HG03095 (cell line): ENCODE results near the gene CHRND.

Experiments used
- ATAC-seq: cut with Tn5 transposase; IDR thresholded peaks from one replicate; pipeline ENCODE4 v1.9.1; 2021; ENCODE audit warnings: moderate library complexity; ENCODE audit not compliant: unreplicated experiment

The CHRND gene

DNA sequence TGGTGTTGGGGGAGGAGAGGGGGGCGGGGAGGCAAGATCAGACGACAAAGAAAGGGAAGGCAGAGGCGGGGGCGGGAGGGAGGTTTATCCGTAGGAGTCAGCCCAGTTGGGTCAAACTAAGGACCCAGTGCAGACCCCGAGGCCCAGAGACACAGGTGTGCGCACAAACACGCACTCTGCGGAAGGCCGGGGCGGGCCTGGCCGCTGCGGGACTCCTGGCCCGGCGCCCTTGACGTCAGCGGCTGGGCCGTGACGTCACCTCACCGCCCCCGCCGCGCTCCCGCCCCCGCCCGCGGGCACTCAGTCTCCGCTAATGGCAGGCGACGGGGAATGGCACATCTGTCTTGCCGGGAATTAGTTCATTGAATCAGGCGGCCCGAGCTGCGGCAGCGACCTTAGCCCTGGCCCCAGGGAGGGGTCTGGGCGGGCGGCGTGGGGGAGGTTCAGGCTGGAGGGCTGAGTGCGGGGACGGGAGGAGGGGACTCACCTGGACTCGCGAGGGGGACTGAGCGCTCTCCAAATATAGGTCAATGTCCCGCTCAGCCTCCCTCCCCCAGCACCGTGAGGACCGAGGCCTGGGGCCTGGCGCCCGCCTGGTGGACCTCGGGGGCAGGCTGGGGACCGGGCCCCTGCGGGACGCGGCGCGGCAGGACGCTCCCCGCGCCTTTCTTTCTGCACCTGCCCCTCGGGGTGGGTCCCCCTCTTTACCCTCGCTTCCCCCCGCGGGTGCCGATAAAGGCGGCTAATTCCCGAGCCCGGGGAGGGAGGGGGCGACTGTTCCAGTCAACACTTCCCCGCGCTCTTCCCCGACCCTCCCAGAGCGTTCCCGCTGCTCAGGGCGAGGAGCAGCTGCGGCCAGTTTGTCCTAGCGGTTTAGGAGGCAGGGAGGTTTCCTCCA, 22.8 kb upstream of the CHRND start:
- ATAC-seq, result no peak

DNA sequence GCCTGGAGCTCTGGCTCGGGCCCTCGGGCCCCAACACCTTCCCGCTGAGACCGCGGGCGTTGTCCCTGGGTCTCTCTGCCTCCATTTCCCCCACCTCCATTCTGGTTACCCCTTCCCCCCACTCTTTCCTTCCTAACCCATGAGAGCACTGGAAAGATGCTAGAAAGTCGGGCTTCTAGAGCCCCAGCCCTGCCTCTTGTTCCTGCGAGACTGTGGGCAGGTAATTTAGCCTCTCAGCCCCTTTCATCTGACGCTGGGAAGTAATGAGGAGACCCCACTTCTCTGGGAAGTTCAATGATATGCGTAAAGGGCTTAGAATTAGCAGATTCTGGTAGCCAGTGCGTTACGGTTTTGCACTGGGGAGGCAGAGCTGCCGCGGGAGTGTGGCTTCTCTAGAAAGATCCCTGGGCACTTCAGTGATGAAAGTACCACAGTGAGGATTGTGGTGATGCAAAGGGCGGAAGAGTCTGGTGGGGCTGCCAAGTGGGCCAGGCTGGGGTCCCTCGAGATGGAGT, 22.1 kb upstream of the CHRND start:
- no peak for ATAC-seq

DNA sequence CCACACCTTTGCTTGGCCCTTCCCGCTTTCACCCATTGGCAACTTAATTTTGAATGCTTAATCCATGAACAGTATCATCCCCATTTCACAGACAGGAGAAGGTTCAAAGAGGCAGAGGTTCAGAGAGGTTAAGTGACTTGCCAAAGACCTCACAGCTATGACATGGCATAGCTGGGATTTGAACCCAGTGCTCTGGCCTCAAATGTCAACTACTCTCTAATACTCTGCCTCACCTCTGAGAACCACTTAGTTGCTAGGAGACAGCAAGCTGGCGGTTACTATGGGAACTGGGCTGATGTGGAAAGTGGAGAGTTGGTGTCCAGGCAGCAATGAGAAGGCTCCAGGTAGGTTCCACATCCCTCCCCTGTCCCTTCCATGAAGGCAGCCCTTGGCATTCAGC, 21.5 kb upstream of the CHRND start:
- ATAC-seq, result no peak

DNA sequence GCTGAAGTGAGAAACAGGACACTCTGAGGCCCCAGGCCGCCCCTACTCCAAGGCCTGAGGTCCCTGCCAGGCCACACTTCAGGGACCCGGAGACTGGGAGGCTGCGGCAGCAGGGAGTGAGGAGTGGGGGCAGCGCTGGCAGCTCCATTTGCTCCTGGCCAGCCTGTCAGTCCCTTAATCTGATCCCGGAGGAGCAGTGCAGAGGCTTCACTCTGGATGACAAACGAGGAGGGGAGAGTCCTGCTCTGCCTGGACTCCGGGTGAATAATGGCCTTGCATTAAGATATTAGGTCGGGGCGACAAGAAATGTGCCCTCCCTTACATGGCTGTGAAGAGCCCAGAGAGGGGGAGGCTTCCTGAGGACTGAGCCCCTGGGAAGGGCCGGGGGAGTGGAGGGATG, 20.1 kb upstream of the CHRND start:
- no peak for ATAC-seq

DNA sequence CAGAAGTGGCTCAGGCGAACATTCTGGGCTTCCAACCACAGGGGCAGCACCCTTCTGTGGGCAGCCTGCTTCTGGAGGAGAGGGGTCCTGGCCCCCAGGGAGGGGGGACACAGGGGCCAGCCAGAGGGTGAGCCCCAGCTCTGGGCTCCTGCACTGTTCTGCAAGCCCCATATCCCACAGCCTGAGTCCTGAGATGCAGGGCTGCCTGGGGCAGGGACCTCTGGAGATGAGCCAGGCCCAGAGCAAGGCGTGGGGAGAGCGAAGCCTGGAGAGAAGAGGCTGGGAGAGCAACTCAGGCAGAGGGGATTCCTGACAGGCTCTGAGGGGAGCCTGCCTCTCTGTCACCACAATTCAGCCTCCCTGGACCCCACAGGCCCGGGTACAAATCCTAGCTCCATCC, 19.3 kb upstream of the CHRND start:
- no peak for ATAC-seq

DNA sequence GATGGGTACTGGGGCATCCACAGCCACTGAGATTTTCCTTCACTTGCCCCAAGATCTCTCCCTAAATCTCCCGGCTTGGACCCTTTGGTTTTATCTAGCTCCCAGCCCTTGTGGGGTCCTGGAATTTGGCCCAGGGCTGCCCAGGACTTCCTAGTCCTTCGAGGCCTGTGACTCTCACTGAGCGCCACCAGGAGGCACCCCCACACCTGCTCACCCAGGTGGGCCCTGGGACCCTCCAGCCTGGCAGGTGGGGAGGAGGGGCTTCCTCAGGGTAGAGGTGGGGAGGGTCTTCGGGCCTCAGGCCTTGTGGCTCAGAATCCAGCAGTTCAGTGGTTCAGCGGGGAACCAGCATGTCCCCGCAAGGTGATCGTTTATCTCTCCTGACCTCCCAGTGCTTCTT, 17.7 kb upstream of the CHRND start:
- no peak for ATAC-seq

DNA sequence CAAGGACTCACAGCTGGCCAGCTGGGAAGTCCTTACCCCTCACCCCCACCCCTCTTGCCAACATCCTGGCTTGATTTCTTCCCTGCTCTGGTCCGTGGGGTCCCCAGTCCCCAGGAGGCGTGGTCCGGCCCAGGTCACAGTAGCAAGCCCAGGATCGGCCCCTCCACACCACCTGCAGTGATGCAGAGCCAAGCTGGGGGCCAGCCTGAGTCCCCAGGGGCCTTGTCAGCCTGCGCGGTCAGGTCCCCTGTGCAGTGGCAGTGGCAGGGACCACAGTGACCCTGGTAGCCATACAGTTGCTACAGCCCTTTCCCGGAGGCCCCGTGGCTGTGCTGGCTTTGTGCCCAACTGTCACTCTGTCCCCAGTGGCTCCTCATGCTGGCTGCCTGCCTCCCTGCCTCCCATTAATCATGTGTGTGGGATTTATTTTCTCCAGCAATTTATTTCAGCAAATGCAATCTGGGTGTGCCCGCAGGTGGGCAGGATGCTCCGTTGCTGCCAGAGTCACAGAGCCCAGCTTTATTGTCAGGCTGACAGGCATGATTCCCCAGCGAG, 14.5 kb upstream of the CHRND start:
- no peak for ATAC-seq

DNA sequence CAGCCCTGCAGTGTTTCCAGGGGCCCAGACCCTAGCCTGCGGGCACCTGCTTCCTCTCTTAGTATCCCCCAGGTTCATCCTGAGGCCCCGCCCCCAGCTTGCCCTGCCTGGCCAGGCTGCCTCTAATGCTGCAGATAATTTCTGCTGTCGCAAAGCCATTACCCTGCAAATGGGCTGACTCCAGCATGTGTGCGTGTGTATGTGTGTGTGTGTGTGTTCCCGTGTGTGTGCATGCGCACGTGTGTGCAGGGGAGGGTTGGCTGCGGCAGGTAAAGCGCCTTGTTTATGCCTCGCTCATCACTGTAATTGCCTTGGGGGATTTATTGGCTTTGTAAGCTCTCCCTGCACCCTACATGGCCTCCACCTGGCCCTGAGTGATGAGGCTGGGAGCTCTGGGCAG, 13.4 kb upstream of the CHRND start:
- no peak for ATAC-seq

DNA sequence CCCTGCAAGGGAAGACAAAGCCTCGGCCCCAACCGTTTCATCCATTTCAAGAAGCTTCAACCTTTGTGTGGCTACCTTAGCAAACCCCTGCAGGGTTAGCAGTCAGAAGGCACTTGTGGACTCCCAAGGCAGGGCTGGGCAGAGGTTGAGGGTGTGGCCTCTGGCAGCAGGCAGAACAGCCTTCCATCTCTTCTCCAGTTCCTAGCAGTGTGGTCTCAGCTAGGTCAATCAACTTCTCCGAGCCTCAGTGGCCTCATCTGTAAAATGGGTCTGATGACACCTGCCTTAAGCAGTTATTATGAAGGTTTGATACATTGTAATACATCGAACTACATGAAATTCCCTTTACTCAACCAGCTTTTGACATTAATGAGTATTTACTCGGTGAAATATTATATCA, 12.6 kb upstream of the CHRND start:
- ATAC-seq, result no peak

DNA sequence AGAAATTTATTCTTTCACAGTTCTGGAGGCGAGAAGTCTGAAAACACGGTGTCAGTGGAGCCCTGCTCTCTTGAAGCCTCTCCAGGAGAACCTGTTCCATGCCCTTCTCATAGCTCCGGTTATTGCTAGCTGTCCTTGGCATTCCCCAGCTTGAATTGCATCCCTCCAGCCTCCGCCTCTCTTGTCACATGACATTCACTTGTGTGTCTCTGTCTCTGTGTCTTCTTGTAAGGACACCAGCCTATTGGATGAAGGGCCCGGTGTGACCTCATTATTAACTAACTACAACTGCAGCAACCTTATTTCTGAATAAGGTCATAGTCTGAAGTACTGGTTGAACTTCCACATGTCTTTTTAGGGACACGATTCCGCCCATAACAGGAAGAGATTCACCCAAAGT, 10.3 kb upstream of the CHRND start:
- ATAC-seq, result no peak

DNA sequence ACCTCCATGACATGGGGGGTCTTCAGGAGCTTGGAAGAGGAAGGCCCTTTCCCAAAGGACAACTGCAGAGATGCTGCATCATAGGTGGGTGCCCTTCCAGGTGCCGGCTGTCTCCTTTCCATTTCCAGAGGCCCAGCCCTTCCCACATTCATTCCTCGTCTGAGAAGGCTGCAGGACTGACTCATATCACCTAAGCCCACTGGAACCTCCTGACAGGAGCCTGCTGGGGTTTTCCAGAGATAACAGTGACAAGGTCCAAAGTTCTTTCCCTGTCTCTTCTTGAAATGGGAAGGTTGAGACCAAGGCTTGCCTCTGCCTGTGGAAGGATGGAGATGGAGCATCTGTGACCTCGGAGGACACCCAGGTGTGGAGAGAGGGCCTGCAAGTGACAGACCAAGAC, 9.4 kb upstream of the CHRND start:
- no peak for ATAC-seq

DNA sequence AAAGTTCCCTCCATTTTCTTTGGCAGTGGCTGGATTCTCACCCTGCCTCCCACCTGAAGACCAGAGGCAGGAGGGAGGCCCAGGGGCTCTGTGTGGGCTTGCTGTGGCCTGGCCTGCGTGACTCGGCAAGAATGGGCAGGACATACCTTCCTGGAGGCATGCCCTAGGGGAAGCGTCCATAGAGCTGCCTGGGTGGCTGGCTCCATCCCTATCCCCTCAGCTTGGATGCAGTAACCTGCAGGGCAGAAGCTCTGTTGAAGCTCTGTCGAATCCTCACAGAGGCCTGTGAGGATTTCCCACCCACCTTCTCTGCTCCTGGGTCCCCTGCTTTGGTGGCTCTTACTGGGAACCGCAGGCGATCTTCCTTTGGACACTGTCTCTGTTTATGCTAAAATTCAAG, 7.1 kb upstream of the CHRND start:
- ATAC-seq, result no peak

DNA sequence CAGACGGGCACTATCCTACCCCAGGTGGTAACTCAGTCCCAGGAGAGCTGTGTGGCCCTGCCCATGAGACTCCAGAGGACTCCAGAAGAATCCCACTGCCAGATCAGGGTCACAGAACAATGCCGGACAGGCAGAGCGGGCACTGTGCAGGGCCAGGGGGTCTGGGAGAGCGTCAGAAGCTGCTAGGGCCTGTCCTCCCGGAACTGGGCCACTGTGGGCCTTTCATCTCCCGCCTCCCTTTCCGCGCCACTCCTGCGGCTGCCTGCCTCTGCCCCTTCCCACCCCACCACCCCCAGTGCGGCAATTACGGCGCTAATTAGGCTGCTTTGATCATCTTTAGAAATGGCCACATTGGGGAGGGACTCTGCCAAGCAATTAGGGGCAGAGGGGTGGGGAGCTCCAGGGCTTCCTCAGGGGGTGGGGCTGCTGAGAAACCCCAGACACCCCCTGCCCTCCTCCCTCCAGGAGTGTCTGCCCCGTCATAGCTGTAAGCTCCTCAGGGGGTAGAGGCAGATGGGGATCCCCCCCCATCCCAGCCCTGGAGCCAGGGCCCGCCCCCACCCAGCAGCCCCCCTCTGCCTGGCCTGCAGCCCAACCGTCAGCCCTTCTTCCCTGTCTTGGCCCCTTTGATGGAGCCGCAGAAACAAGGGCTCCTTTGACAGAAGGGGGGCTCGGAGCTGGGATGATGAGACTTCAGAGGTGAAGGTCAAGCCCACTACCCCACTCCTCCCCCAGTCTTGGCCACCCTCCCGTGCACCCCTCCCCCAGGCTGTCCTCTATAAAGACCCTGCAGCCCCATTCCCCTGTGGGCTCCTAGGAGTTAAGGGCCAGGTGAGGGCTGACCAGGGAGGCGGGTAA, 6.2 kb upstream of the CHRND start, which contains the start of gene PRSS56:
Gene PRSS56 (plus strand): TSS at position 808 of the 858 bp plus-strand sequence. CDS start 211 bp downstream, outside the sequence.
- ATAC-seq, result no peak

DNA sequence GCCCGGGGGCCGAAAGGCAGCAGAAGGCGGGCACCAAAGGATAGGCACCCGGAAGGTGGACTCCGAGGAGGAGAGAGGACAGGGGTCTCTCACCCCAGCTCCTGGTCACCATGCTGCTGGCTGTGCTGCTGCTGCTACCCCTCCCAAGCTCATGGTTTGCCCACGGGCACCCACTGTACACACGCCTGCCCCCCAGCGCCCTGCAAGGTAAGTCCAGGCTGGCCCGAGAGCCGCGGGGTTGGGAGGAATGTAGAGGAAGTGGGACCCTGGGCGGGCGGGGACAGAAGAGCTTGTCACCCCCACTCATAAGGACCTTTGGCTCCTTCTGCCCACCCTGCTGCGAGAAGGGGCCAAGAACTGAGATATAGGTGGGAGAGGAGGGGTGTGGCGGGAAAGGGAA, 5.5 kb upstream of the CHRND start:
- ATAC-seq, result no peak

DNA sequence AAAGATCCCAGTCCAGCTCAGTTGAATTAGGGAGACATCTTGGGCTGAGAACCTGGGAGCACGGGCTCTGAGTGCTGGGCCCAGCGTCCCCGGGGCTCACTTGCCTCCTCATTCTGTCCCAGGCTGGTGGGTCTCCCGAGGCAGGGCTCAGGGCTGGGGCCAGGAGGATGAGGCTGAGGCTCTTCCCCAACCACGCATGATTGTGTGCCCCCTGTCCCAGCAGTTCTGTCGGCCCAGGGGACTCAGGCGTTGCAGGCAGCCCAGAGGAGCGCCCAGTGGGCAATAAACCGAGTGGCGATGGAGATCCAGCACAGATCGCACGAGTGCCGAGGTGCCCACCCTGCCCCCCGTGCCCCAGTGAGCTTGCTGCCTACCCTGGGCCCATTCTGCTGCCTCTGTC, 4.9 kb upstream of the CHRND start:
- ATAC-seq, result no peak

DNA sequence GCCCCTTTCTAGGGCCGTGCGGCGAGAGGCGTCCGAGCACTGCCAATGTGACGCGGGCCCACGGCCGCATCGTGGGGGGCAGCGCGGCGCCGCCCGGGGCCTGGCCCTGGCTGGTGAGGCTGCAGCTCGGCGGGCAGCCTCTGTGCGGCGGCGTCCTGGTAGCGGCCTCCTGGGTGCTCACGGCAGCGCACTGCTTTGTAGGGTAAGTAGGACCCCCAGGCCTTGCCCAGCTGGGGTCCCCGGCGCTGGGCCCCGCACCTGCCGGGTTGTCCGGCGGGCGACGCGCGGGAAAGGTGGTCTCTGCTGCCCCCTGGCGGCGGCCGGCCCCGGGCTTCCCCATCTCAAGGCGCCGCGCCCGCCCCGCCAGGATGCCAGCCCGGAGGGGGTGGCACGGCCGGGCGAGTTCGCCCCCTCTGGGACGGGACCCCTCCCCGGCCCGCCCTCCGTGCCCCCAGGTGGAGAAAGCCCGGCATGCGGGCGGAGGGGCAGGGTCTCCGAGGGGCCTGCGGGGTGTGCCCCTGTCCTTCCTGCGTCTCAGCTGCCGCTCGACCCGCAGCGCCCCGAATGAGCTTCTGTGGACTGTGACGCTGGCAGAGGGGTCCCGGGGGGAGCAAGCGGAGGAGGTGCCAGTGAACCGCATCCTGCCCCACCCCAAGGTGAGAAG, 3.9 kb upstream of the CHRND start:
- ATAC-seq, result no peak

DNA sequence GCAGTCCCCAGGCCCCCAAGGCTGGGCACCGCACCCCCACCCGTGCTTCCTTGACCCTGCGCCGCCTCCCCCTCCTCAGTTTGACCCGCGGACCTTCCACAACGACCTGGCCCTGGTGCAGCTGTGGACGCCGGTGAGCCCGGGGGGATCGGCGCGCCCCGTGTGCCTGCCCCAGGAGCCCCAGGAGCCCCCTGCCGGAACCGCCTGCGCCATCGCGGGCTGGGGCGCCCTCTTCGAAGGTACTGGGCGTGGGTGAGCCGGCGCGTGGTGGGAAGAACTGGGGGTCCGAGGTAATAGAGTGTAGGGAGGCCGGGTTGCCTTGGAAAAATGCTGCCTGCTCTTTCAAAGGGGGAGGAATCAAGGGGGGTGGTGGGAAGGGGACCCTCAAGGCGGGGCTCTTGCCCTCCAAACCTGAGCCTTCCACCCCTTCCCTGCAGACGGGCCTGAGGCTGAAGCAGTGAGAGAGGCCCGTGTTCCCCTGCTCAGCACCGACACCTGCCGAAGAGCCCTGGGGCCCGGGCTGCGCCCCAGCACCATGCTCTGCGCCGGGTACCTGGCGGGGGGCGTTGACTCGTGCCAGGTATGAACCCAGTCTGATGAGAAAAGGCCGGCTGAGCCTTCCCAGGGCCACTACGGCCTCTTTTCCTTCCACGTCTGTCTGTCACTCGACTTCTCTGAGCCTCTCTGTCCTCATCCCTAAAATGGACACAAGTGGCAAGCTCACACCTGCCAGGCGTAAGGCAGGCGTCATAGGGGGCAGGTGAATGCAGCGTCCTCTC, 3.1 kb upstream of the CHRND start:
- ATAC-seq, result no peak

DNA sequence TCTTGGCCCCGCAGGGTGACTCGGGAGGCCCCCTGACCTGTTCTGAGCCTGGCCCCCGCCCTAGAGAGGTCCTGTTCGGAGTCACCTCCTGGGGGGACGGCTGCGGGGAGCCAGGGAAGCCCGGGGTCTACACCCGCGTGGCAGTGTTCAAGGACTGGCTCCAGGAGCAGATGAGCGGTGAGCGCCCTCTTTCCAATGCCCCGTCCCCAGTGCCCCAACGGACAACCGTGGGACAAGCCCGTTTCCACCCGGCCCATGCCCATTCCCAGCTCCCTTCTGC, 2.6 kb upstream of the CHRND start:
- no peak for ATAC-seq

DNA sequence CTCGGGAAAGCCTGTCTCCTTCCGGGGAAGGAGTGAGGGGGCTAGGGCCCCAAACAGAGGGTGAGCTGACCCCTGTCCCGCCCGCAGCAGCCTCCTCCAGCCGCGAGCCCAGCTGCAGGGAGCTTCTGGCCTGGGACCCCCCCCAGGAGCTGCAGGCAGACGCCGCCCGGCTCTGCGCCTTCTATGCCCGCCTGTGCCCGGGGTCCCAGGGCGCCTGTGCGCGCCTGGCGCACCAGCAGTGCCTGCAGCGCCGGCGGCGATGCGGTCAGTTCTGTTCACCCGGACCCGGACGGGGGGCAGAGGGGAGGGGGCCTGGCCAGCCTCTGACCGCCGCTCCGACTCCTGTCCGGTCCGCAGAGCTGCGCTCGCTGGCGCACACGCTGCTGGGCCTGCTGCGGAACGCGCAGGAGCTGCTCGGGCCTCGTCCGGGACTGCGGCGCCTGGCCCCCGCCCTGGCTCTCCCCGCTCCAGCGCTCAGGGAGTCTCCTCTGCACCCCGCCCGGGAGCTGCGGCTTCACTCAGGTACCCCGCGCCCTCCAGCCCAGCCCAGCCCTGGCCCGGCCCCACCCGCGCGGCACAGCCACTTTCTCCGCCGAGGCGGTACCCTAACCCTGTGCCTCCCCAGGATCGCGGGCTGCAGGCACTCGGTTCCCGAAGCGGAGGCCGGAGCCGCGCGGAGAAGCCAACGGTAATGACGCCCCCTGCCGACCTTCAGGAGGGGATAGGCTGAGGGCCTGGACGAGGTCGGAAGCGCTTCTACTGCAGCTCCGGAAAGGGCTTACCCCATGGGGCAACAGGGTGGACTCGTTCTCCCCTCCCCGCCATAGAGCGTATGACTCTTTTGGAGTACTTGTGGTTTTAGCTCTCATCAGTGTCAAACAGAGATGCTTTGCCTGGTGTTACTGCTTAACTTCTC, 2.0 kb upstream of the CHRND start:
- ATAC-seq, result no peak
